GM21737 (cell line): Measurements from ENCODE around the gene CEP104.

Experiments used
- ATAC-seq: cut with Tn5 transposase; IDR thresholded peaks from one replicate; pipeline ENCODE4 v1.9.1; 2021; ENCODE audit warnings: mild to moderate bottlenecking, moderate library complexity; ENCODE audit not compliant: unreplicated experiment

Gene CEP104

GRCh38 chr1:3869751-3870301 is 12.8 kb upstream of the CEP104 start:
- ATAC-seq = no peak

GRCh38 chr1:3868464-3869006 is 11.5 kb upstream of the CEP104 start:
- no peak for ATAC-seq

DNA sequence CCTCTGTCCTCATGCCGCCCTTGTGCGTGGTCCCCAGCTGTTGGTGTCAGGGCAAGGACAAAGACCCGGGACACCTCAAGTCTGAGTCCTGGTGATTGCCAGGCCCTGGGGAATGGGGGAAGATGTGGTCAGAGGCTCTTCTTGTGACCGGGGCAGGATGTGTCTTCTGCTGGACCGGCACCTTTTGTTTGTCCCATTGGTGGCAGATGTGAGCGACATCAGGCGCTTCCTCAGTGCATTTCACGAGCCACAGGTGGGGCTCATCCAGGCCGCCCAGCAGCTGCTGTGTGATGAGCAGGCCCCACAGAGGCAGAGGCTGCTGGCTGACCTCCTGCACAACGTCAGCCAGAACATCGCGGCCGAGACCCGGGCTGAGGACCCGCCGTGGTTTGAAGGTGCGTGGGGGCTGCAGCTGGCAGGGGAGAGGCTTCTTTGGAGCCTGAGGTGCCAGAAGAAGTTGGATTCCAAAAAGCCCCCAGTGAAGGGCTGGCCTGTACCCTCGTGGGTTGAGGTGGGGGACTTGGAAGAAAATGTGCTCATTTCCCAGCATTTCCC is 8.7 kb upstream of the CEP104 start:
- ATAC-seq = no peak

DNA sequence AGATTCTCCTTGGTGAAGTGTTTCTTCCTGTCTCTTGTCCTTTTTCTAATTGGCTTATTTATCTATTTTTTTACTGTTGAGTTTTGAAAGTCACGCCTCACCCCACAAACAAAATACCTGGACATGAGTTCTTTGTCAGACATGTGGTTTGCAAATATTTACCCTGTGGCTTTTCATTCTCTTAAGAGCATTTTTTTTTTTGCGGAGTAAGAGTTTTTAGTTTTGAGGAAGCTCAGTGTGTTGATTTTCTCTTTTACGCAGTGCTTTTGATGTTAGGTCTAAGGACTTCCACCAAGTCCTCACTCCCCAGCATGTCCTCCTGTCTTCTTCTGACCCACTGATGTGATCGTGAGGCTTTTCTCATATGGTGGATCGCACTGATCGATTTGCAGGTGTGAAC is 7.9 kb upstream of the CEP104 start:
- ATAC-seq = no peak

- ATAC-seq = no peak
These were observed 6.4 kb upstream of the CEP104 start for GRCh38 chr1:3863231-3863935.

GRCh38 chr1:3858231-3858981 is 1.4 kb upstream of the CEP104 start:
- no peak for ATAC-seq

DNA sequence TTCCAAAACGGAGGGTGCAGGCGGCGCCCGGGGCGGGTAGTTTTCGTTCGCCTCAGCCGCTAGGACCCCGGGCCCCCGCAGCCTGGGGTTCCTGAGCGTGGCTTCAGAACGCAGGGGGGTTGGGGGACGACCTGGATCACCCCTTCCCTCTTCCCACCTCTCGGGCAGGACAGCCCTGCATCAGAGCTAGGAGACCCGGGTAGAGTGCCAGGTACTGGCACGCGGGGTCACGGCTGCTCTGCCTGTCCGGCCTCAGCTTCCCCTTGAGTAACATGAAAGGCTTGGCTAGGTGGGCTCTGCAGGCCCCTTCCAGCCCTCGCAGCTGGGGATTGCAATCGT is 749 bp upstream of the CEP104 start:
- peak; percentile 0 for ATAC-seq

- no peak for ATAC-seq
These were observed 4.1 kb downstream of the CEP104 start for GRCh38 chr1:3852711-3853485.

DNA sequence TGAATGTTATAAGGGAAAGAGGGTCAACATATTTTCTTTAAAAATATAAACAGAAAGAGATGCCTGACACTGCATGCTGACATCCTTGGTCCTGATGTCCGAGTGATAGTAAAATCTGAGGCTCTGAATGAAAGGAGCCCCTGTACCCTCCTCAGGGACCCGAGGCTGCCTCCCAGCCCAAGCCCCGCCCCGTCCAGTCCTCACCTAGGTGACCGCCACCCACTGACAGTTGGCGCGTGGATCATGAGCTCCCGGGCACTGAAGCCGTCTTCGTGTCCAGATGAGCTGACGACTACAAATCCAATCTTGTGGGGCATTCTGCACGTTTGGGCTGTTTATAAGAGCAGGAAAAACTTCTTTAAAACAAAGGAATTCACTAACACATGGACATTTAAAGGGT is 4.9 kb downstream of the CEP104 start:
- ATAC-seq = no peak

DNA sequence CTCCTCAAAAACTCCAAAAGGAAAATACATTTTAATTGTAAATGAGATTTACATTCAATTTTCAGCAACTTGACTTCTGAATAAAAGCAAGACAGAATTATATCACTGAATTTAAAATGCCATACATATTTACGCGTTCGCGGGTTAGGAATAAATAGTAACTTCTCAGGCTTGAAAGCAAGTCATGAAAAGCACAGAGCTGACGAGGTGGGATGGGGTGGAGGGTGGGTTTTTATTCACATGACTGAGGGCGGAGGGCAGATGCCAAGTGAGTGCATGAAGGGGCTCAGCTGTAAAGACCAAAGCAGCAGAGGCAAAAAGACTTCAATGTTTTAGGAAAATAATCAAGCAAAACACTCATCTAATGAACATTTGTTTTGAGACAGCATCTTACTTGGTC is 5.7 kb downstream of the CEP104 start:
- no peak for ATAC-seq

DNA sequence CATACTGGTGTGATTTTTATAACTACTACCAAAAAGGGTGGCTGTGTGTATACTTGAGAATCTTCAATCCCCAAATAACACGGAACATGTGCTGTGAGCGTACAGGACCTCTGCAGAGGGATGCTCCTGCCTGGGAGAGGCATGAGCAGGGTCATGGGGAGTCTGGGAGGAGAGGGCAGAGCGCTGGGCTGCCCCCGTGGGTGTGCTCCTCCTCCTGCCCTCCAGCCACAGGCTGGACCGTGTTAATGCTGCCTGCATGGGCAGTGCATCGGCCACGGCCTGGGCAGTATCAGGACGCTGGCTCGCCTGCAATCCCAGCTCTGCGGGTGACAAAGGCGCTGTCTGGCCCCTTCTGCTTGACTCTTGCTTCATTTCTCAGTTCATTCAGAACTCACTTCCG is 6.2 kb downstream of the CEP104 start:
- no peak for ATAC-seq

DNA sequence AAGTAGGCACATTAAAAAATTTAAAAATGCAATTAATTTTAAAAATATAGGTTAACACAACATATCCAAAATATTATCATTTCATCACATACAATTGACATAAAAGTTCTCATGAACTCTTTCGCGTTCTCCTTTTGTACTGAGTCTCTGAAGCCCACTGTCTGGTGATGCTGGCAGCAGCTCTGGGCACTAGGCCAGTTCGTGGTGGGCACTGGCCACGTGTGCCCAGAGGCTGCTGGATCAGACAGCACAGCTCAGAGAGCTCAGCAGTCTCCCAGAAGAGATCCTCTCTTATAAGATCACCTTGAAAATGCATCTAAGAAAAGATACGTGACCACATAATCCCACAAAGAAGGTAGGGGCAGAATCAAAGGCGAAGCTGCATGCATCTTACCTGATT is 9.9 kb downstream of the CEP104 start:
- ATAC-seq = no peak

- ATAC-seq = no peak
These were observed 10.5 kb downstream of the CEP104 start for GRCh38 chr1:3846541-3846940.

DNA sequence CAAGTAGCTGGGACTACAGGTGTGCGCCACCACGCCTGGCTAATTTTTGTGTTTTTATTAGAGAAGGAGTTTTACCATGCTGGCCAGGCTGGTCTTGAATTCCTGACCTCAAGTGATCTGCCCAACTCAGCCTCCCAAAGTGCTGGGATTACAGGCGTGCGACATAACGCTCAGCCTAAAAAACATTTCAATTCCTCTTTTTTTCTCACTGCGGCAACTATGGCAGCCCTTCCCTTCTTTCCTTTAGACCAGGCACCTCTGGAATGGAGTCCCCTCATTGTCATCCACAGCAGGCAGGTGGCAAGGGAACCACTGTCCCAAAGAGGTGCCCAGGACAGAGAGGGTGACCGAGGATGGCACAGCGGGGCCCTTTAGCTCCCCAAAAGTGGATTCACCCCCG is 14.1 kb downstream of the CEP104 start:
- no peak for ATAC-seq

- no peak for ATAC-seq
These were observed 15.5 kb downstream of the CEP104 start for GRCh38 chr1:3841491-3841890.

- no peak for ATAC-seq
These were observed 18.2 kb downstream of the CEP104 start for GRCh38 chr1:3838788-3839187.

GRCh38 chr1:3837685-3838084 is 19.3 kb downstream of the CEP104 start:
- ATAC-seq = no peak

DNA sequence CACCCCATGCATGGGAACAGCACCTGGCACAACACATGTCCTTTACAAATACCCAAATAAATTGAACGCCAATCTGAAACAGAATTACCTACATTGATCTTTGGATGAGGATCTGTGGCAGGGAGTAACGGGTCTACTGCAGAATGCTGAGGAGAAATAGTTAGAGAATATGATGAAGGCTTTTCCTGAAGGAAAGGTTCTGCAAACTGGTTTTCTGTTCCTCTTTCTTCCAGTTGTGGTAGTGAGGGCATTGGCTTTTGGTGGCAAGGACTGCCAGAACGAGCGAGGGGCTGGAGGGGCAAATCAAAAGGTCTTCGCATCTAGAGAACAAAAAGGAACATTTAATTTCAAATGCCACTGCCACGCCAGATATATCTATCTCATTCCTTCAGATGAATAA is 19.8 kb downstream of the CEP104 start:
- ATAC-seq = no peak

GRCh38 chr1:3836421-3836820 is 20.6 kb downstream of the CEP104 start:
- ATAC-seq = no peak

- ATAC-seq = no peak
These were observed 22.3 kb downstream of the CEP104 start for GRCh38 chr1:3834701-3835100.

DNA sequence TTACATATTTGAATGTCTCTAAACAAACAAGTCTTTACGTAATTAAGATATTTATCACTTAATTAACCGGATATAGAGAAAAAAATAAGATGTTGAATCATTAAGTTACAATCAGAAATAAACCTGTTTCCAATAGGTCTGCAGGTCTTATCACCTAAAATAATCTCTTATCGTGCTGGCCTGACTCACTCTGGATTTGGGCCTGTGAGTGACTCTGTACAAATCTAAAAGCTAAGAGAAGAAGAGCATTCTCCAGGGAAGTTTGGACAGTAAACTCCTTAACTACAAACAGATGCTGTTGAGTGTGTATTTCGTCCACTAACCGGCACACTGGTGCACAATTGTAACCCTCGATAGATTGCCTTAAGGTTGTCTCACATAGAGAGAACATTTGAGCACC is 25.3 kb downstream of the CEP104 start:
- ATAC-seq = no peak
